HepG2 (cell line): ENCODE data around the gene ZSWIM6.

ENCODE experiments used
- KDM1A ChIP-seq: IDR thresholded peaks from 2 replicates; pipeline ENCODE4 v1.6.1; 2016; ENCODE audit warnings: missing compliant biosample characterization
- ZNF138 ChIP-seq: sonication (generic); formaldehyde crosslinking; IDR thresholded peaks from 2 replicates; pipeline ENCODE4 v1.5.0; 2020; ENCODE audit warnings: mild to moderate bottlenecking, low read depth, missing genetic modification reagents
- TF ChIP-seq, protein P1 (sequence below): sonication (generic); formaldehyde crosslinking; IDR thresholded peaks from 2 replicates; pipeline ENCODE4 v1.4.0; 2020; ENCODE audit warnings: missing genetic modification reagents
- TF ChIP-seq, protein P2 (sequence below): sonication (generic); formaldehyde crosslinking; IDR thresholded peaks from 2 replicates; pipeline ENCODE4 v1.4.0; 2020; ENCODE audit warnings: mild to moderate bottlenecking, low read depth, missing genetic modification reagents

- TF ChIP-seq, protein P1, sequence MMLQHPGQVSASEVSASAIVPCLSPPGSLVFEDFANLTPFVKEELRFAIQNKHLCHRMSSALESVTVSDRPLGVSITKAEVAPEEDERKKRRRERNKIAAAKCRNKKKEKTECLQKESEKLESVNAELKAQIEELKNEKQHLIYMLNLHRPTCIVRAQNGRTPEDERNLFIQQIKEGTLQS = no peak
- TF ChIP-seq, protein P2, sequence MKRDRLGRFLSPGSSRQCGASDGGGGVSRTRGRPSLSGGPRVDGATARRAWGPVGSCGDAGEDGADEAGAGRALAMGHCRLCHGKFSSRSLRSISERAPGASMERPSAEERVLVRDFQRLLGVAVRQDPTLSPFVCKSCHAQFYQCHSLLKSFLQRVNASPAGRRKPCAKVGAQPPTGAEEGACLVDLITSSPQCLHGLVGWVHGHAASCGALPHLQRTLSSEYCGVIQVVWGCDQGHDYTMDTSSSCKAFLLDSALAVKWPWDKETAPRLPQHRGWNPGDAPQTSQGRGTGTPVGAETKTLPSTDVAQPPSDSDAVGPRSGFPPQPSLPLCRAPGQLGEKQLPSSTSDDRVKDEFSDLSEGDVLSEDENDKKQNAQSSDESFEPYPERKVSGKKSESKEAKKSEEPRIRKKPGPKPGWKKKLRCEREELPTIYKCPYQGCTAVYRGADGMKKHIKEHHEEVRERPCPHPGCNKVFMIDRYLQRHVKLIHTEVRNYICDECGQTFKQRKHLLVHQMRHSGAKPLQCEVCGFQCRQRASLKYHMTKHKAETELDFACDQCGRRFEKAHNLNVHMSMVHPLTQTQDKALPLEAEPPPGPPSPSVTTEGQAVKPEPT (CRISPR knock-in tag) = no peak
- no peak for TF ChIP-seq KDM1A
- no peak for TF ChIP-seq ZNF138 (CRISPR knock-in tag)
Observed at GRCh38 chr5:61414806-61415205, 82.7 kb downstream of the ZSWIM6 start.
